Testis (tissue), 3 donors: ENCODE measurements around the gene IL22RA1. TPM values are rescaled to one million over a fixed set of nuclear protein-coding genes. Genes with fewer than 3 reads are reported as not detected.
A peak's percentile ranks its signal among the peaks of the same experiment; 100 is the strongest.

Source experiments
- DNase-seq: peaks from one replicate; pipeline ENCODE4 v3.0.0-alpha.2; 2019
- H3K27ac ChIP-seq, 2 donors: fragments of 200-600 bp; sonication (generic); one replicate each; pipeline ENCODE4 v1.5.1; 2019
- H3K27me3 ChIP-seq: fragments of 200-600 bp; sonication (generic); one replicate; pipeline ENCODE4 v1.5.1; 2019
- H3K36me3 ChIP-seq: fragments of 200-600 bp; sonication (generic); one replicate; pipeline ENCODE4 v1.5.1; 2017; ENCODE audit warnings: low read depth; ENCODE audit errors: missing control alignments
- H3K4me1 ChIP-seq: fragments of 200-600 bp; sonication (generic); one replicate; pipeline ENCODE4 v1.5.1; 2019
- H3K4me3 ChIP-seq, 2 donors: fragments of 200-600 bp; sonication (generic); one replicate each; pipeline ENCODE4 v1.5.1; 2017 to 2019
- H3K9me3 ChIP-seq: fragments of 200-600 bp; sonication (generic); one replicate; pipeline ENCODE4 v1.5.1; 2017
- POLR2A ChIP-seq: fragments of 450-650 bp; IDR thresholded peaks from one replicate; pipeline ENCODE4 v1.6.1; 2017; ENCODE audit warnings: antibody characterized with exemption, mild to moderate bottlenecking, moderate library complexity
- WGBS, 2 donors: methylation state at CpG; one replicate each; pipeline ENCODE4 v1.1.5; 2018; 5-methylcytosine and 5-hydroxymethylcytosine counted together
- intact Hi-C: fragments of 100-400 bp; cut with DNase I; formaldehyde crosslinking; loops from one replicate; pipeline ENCODE4 v1.15.1; 2023; ENCODE audit warnings: low total_unique reads
- polyA plus RNA-seq: library from polyadenylated mRNA; stranded (reverse); fragments of 350-450 nt; fragmentation: Illumina TruSeq; extraction: RNeasy Lipid Tissue Mini Kit (QIAGEN cat#74804); gene quantifications from one replicate; pipeline ENCODE4 v1.2.3, GENCODE V29; 2014; ENCODE audit warnings: low read depth, low replicate concordance; ENCODE audit not compliant: insufficient read depth
- total RNA-seq, 2 donors: library from RNA; depleted of rRNA; stranded (reverse); fragments of >200 nt; gene quantifications; one replicate each; pipeline ENCODE4 v1.2.3, GENCODE V29; 2016
- TF ChIP-seq, protein P1 (sequence below), 3 experiments: fragments of 450-650 bp in 2 of 3; fragments of 200-600 bp in 1 of 3; sonication (generic) in 1 of 3; IDR thresholded peaks; one replicate each; pipeline ENCODE4 v1.5.1; 2016 to 2019; ENCODE audit warnings: antibody characterized with exemption in 3 of 3, mild to moderate bottlenecking in 2 of 3, moderate library complexity in 1 of 3

The IL22RA1 gene
- total and polyA plus RNA-seq, 3 donors from 2014 or later = 0.31 to 0.95 (median 0.93) TPM

GRCh38 chr1:24071941-24072340 is 71.0 kb downstream of the IL22RA1 start:
- no peaks in the 10 kb centered on the region for H3K9me3 ChIP-seq
- TF ChIP-seq POLR2A = no peak
- TF ChIP-seq, protein P1, sequence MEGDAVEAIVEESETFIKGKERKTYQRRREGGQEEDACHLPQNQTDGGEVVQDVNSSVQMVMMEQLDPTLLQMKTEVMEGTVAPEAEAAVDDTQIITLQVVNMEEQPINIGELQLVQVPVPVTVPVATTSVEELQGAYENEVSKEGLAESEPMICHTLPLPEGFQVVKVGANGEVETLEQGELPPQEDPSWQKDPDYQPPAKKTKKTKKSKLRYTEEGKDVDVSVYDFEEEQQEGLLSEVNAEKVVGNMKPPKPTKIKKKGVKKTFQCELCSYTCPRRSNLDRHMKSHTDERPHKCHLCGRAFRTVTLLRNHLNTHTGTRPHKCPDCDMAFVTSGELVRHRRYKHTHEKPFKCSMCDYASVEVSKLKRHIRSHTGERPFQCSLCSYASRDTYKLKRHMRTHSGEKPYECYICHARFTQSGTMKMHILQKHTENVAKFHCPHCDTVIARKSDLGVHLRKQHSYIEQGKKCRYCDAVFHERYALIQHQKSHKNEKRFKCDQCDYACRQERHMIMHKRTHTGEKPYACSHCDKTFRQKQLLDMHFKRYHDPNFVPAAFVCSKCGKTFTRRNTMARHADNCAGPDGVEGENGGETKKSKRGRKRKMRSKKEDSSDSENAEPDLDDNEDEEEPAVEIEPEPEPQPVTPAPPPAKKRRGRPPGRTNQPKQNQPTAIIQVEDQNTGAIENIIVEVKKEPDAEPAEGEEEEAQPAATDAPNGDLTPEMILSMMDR (IDR thresholded peaks at IDR 0.05) = no peak
- no peak for DNase-seq
- intact Hi-C loops = no loop called here
- H3K4me3 ChIP-seq = no peak overlapping the region
- no peaks in the 10 kb centered on the region for H3K36me3 ChIP-seq
- no peak overlapping the region for H3K27ac ChIP-seq
- WGBS, 2 donors = 84 to 100% methylated on average over 3 to 7 of the region's 7 CpGs
- no peaks in the 10 kb centered on the region for H3K27me3 ChIP-seq
- no peaks in the 10 kb centered on the region for H3K4me1 ChIP-seq

DNA sequence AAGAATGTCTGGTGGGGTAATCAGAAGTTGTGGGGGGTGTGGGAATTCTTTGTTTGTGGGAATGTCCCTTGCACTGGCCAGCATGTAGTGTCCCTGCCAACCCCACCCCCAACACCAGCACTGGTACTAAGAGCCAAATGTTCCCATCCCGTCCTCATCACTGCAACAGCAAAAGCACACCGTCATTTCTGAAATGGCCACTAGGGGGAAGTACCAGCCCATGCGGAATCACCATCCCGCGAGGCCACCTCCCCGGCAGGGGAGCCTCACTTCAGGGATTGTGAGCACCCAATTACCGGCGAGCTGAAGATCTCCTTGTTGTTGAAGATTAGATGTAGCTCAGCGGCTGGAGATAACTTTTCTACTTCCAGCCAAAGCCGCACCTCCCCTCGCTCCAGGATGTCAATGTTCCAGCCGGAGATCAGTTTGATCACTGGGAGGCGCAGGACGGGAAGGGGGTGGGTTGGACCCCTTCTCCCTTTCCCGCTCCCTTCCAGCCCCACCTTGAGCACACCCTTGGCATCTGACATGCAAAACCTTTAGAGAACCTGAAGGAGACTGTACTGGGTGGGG is 72.0 kb downstream of the IL22RA1 start:
- WGBS, 2 donors = 10% methylated on average over 15 of the region's 15 CpGs
- intact Hi-C loops = no loop called here
- Histone ChIP-seq H3K4me3 (no peak overlapping the region), H3K27ac (no peak overlapping the region), H3K9me3 (no peaks in the 10 kb centered on the region), H3K4me1 (no peaks in the 10 kb centered on the region), H3K36me3 (no peaks in the 10 kb centered on the region), H3K27me3 (no peaks in the 10 kb centered on the region)
- peak; percentile 94 for DNase-seq
- TF ChIP-seq, protein P1 (IDR thresholded peaks at IDR 0.05) = peak; percentile 95 to 97 (median 96)
- TF ChIP-seq POLR2A = no peak

GRCh38 chr1:24069817-24070216 is 73.1 kb downstream of the IL22RA1 start:
- no peak overlapping the region for H3K27ac ChIP-seq
- H3K27me3 ChIP-seq = no peaks in the 10 kb centered on the region
- no peak for DNase-seq
- no peaks in the 10 kb centered on the region for H3K36me3 ChIP-seq
- WGBS, 2 donors = 72 to 75% methylated on average over 7 of the region's 7 CpGs
- H3K4me3 ChIP-seq = no peak overlapping the region
- no peaks in the 10 kb centered on the region for H3K9me3 ChIP-seq
- intact Hi-C loops = no loop called here
- TF ChIP-seq, protein P1 (IDR thresholded peaks at IDR 0.05) = no peak
- TF ChIP-seq POLR2A = no peak
- no peaks in the 10 kb centered on the region for H3K4me1 ChIP-seq

Other genes starting within 250 kb of the IL22RA1 start
- gene CNR2, start 229.8 kb downstream of the IL22RA1 start, total RNA-seq = under 1 TPM; 0.06 to 0.08 TPM
- 0.20 TPM for gene CNR2, start 229.8 kb downstream of the IL22RA1 start, polyA plus RNA-seq
- 10 to 100 TPM; 61.5 to 68.1 TPM for gene PNRC2, start 183.3 kb downstream of the IL22RA1 start, total RNA-seq
- gene PNRC2, start 183.3 kb downstream of the IL22RA1 start, polyA plus RNA-seq = 57.7 TPM
- 100 to 1,000 TPM; 124 to 141 TPM for gene SRSF10, start 162.8 kb downstream of the IL22RA1 start, total RNA-seq
- 113 TPM for gene SRSF10, start 162.8 kb downstream of the IL22RA1 start, polyA plus RNA-seq
- gene MYOM3, start 31.0 kb downstream of the IL22RA1 start, total RNA-seq = 10 to 100 TPM; 26.8 to 39.5 TPM
- 22.4 TPM for gene MYOM3, start 31.0 kb downstream of the IL22RA1 start, polyA plus RNA-seq
- 1 to 10 TPM in 1 of 2 donors, under 1 TPM in 1; 0.63 to 1.6 TPM for gene IFNLR1, start 44.1 kb upstream of the IL22RA1 start, total RNA-seq
- 1.5 TPM for gene IFNLR1, start 44.1 kb upstream of the IL22RA1 start, polyA plus RNA-seq
- 1 to 10 TPM; 2.7 to 3.2 TPM for gene GRHL3, start 176.2 kb upstream of the IL22RA1 start, total RNA-seq
- 9.5 TPM for gene GRHL3, start 176.2 kb upstream of the IL22RA1 start, polyA plus RNA-seq